ENCODE measurements around the gene NUAK2. TPM values are rescaled to one million over a fixed set of nuclear protein-coding genes. Genes with fewer than 3 reads are reported as not detected.

The NUAK2 gene
- total RNA-seq, 1 experiment from 2014 or later: 0.45 TPM

GRCh38 chr1:205346956-205347574 lies 25.5 kb upstream of the NUAK2 start:
- no TSS peak for BruUV-seq (replicated peaks)
- TF ChIP-seq EZH2 (IDR thresholded peaks at IDR 0.05; ENCODE audit: borderline replicate concordance, low read depth, low read length, poor library complexity, severe bottlenecking): no peak
- TF ChIP-seq, protein P1, sequence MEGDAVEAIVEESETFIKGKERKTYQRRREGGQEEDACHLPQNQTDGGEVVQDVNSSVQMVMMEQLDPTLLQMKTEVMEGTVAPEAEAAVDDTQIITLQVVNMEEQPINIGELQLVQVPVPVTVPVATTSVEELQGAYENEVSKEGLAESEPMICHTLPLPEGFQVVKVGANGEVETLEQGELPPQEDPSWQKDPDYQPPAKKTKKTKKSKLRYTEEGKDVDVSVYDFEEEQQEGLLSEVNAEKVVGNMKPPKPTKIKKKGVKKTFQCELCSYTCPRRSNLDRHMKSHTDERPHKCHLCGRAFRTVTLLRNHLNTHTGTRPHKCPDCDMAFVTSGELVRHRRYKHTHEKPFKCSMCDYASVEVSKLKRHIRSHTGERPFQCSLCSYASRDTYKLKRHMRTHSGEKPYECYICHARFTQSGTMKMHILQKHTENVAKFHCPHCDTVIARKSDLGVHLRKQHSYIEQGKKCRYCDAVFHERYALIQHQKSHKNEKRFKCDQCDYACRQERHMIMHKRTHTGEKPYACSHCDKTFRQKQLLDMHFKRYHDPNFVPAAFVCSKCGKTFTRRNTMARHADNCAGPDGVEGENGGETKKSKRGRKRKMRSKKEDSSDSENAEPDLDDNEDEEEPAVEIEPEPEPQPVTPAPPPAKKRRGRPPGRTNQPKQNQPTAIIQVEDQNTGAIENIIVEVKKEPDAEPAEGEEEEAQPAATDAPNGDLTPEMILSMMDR (conservative IDR thresholded peaks at IDR 0.05; ENCODE audit: low read depth, low read length): no peak
- H3K9me3 ChIP-seq (ENCODE audit: low read depth, low read length, poor library complexity, severe bottlenecking): no peaks in the 10 kb centered on the region
- peaks cover 12% of the 10 kb centered on the region for H3K4me1 ChIP-seq (ENCODE audit: insufficient read depth, low read length, poor library complexity, severe bottlenecking)
- DNase-seq (ENCODE audit: low spot score): no peak
- H3K36me3 ChIP-seq (ENCODE audit: insufficient read depth, low read length, poor library complexity, severe bottlenecking): no peaks in the 10 kb centered on the region
- ChIA-PET POLR2A (ENCODE audit: low non-redundant PET) (no interaction called here), CTCF (no interaction called here)
- intact Hi-C loops (cut with micrococcal nuclease; ENCODE audit: unreplicated experiment): no loop called here
- H3K27ac ChIP-seq (ENCODE audit: low read depth, low read length, poor library complexity, severe bottlenecking): no peak overlapping the region
- no peak overlapping the region for H3K4me3 ChIP-seq (ENCODE audit: low read depth, low read length, poor library complexity, severe bottlenecking)
- H3K27me3 ChIP-seq (replicated peaks; ENCODE audit: insufficient read depth, low read depth, low read length, poor library complexity): peaks cover 21% of the 10 kb centered on the region

GRCh38 chr1:205345761-205346160 lies 24.2 kb upstream of the NUAK2 start:
- TF ChIP-seq, protein P1 (conservative IDR thresholded peaks at IDR 0.05; ENCODE audit: low read depth, low read length): no peak
- no peak for TF ChIP-seq EZH2 (IDR thresholded peaks at IDR 0.05; ENCODE audit: borderline replicate concordance, low read depth, low read length, poor library complexity, severe bottlenecking)
- H3K27ac ChIP-seq (ENCODE audit: low read depth, low read length, poor library complexity, severe bottlenecking): no peak overlapping the region
- H3K27me3 ChIP-seq (replicated peaks; ENCODE audit: insufficient read depth, low read depth, low read length, poor library complexity): peaks cover 21% of the 10 kb centered on the region
- peaks cover 12% of the 10 kb centered on the region for H3K4me1 ChIP-seq (ENCODE audit: insufficient read depth, low read length, poor library complexity, severe bottlenecking)
- intact Hi-C loops (cut with micrococcal nuclease; ENCODE audit: unreplicated experiment): no loop called here
- POLR2A ChIA-PET (ENCODE audit: low non-redundant PET): no interaction called here
- BruUV-seq (replicated peaks): no TSS peak
- CTCF ChIA-PET: no interaction called here
- H3K9me3 ChIP-seq (ENCODE audit: low read depth, low read length, poor library complexity, severe bottlenecking): no peaks in the 10 kb centered on the region
- DNase-seq (ENCODE audit: low spot score): no peak
- no peak overlapping the region for H3K4me3 ChIP-seq (ENCODE audit: low read depth, low read length, poor library complexity, severe bottlenecking)
- H3K36me3 ChIP-seq (ENCODE audit: insufficient read depth, low read length, poor library complexity, severe bottlenecking): no peaks in the 10 kb centered on the region

DNA sequence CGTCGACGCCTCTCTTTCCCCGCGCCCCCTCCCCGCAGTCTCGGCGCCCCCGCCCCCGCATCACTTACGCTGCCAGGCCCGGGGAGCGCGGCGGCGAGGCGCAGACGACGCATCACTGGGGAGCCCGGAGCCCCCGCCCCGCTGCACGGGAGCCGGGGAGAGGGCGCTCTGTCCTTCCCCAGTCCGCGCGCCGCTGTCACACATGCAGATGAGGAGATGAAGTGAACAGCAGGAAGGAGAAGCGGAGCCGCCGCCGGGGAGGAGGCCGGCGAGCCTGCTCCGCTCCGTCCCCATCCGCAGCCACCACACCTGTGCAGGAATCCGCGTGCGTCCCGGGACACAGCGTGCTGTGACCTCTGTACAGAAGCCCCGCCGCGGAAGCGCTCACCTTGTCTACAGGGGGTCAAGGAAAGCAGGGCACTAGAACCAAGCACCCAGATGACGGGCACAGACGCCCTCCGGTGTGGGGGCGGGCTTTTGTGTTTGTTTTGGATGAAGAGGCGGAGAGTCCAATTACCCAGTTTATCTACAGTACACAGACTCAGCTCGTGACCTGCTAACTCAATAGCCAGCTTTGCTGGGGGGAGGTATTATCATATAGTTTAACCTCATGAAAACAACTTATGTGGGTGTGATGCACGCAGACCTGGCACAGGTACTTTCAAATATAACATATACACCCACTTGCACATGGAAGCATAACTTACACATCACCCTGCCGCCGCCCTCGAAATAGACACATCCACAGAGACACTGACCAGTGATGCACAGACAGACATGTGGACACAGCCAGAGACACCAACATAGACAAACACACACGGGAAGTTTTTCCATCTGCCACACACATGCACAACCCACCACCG lies 22.8 kb upstream of the NUAK2 start:
- Histone ChIP-seq H3K9me3 (ENCODE audit: low read depth, low read length, poor library complexity, severe bottlenecking) (no peaks in the 10 kb centered on the region), H3K4me1 (ENCODE audit: insufficient read depth, low read length, poor library complexity, severe bottlenecking) (peaks cover 12% of the 10 kb centered on the region), H3K36me3 (ENCODE audit: insufficient read depth, low read length, poor library complexity, severe bottlenecking) (no peaks in the 10 kb centered on the region), H3K27ac (ENCODE audit: low read depth, low read length, poor library complexity, severe bottlenecking) (no peak overlapping the region), H3K27me3 (replicated peaks; ENCODE audit: insufficient read depth, low read depth, low read length, poor library complexity) (peaks cover 21% of the 10 kb centered on the region), H3K4me3 (ENCODE audit: low read depth, low read length, poor library complexity, severe bottlenecking) (peak overlapping the region; percentile 44)
- peak; percentile 34 for DNase-seq (ENCODE audit: low spot score)
- ChIA-PET CTCF (interaction anchor here (0.6 to 0.7 kb wide), 2 partner anchors 277 to 313 kb away, joined by 3 to 5 read pairs; no protein-coding TSS in a partner anchor), POLR2A (ENCODE audit: low non-redundant PET) (no interaction called here)
- TF ChIP-seq, protein P1 (conservative IDR thresholded peaks at IDR 0.05; ENCODE audit: low read depth, low read length): no peak
- no TSS peak for BruUV-seq (replicated peaks)
- intact Hi-C loops (cut with micrococcal nuclease; ENCODE audit: unreplicated experiment): no loop called here

Measured in A673 (cell line).